Testis (tissue), 2 donors: ENCODE measurements around the gene ST7.

ENCODE experiments used
- CTCF ChIP-seq, 3 experiments: fragments of 450-650 bp in 2 of 3; fragments of 200-600 bp in 1 of 3; sonication (generic) in 1 of 3; IDR thresholded peaks; one replicate each; pipeline ENCODE4 v1.5.1; 2016 to 2019; ENCODE audit warnings: antibody characterized with exemption in 3 of 3, mild to moderate bottlenecking in 2 of 3, moderate library complexity in 1 of 3
- POLR2A ChIP-seq: fragments of 450-650 bp; IDR thresholded peaks from one replicate; pipeline ENCODE4 v1.6.1; 2017; ENCODE audit warnings: antibody characterized with exemption, mild to moderate bottlenecking, moderate library complexity

- TF ChIP-seq POLR2A (no peak), CTCF (IDR thresholded peaks at IDR 0.05) (no peak)
These were observed 122.6 kb downstream of the ST7 start for GRCh38 chr7:117075934-117076333.
